ENCODE data around the gene PLAA. TPM values are rescaled to one million over a fixed set of nuclear protein-coding genes. Genes with fewer than 3 reads are reported as not detected.

Gene PLAA
- total RNA-seq (10 to 100 TPM; 19.2 to 36.9 TPM), polyA plus RNA-seq (ENCODE audit: insufficient read length in 2 of 2) (10 to 100 TPM; 34.5 to 37.0 TPM)
- long read RNA-seq, donor 1, full-length matches to known transcripts, result 9 of 9 reads
- long read RNA-seq, donor 1, partial matches to known transcripts, result 0 of 9 reads
- long read RNA-seq, donor 1, other reads (novel, unspliced or antisense), result 0 of 9 reads
- long read RNA-seq, donor 2, full-length matches to known transcripts, result 1 of 1 reads
- long read RNA-seq, donor 2, partial matches to known transcripts, result 0 of 1 reads
- long read RNA-seq, donor 2, other reads (novel, unspliced or antisense), result 0 of 1 reads
- long read RNA-seq, donor 3, full-length matches to known transcripts, result 6 of 6 reads
- long read RNA-seq, donor 3, partial matches to known transcripts, result 0 of 6 reads
- long read RNA-seq, donor 3, other reads (novel, unspliced or antisense), result 0 of 6 reads
- long read RNA-seq, donor 4, full-length matches to known transcripts, result 2 of 2 reads
- long read RNA-seq, donor 4, partial matches to known transcripts, result 0 of 2 reads
- long read RNA-seq, donor 4, other reads (novel, unspliced or antisense), result 0 of 2 reads

DNA sequence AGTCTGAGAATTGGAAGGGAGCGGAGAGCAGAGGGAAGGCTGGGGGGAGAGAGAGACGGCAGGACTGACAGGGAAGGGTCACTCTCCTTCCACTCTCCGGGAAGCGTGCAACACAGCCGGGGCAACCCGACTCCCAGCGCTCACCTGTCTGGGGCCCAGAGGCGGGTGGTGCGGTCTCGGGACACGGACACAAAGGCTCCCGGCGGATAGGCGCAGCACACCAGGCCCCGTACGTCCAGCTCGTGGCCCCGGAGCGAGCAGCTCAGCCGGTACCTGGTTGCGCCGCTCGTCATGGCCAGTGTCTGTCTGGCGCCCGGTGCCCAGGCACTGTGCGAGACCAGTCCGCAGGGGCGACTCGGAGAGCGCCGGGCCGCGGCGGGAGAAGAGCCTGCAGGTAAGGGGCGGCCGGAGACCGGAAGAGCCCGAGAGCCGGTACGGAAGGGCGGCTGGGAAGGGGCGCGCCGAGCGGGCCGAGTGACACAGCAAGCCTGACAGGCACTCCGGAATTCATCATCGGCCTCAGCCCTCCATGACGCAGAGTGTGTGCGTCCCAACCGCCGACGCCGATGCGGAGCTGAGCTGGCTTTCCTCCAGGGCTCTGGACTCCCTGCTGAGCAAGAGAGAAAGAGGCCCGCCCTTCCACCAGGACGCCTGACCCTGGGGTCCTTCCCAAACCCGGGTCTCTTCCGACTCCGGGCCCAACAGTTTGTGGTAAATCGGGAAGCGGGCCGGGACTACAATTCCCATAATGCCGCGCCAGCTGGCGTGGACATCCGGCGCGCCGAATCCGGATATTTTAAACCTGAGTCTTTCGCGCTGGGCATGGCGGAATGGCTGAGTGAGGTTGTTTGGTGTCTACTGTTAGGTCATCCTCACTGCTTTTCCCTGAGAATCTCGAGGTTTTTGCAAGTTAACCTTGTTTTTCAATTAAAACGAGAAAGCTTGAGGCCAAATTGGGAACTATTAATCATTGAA lies at the start of gene PLAA:
TSS of gene PLAA (minus strand) at position 490 of the 975 bp plus-strand sequence. CDS start at position 293, 197 bp downstream.
- Histone ChIP-seq H3K27me3 (ENCODE audit: control insufficient read depth, insufficient read depth, low read length) (no peaks in the 10 kb centered on the region), H3K27ac (ENCODE audit: low read depth, low read length) (peak within 1 kb of the TSS; percentile 99), H3K4me3 (ENCODE audit: low read depth, low read length) (peak within 1 kb of the TSS; percentile 98), H3K9me3 (ENCODE audit: control insufficient read depth, insufficient read depth, low read length) (no peaks in the 10 kb centered on the region), H3K36me3 (ENCODE audit: control insufficient read depth, insufficient read depth, low read length) (no peaks in the 10 kb centered on the region), H3K4me1 (ENCODE audit: control insufficient read depth, insufficient read depth, low read length) (peaks cover 8% of the 10 kb centered on the region)
- peak; percentile 79 to 97 (median 88) for DNase-seq (ENCODE audit: low read depth in 4 of 6, low spot score in 6 of 6)
- WGBS (ENCODE audit: insufficient coverage), result under 1% methylated on average over 70 of the region's 76 CpGs

DNA sequence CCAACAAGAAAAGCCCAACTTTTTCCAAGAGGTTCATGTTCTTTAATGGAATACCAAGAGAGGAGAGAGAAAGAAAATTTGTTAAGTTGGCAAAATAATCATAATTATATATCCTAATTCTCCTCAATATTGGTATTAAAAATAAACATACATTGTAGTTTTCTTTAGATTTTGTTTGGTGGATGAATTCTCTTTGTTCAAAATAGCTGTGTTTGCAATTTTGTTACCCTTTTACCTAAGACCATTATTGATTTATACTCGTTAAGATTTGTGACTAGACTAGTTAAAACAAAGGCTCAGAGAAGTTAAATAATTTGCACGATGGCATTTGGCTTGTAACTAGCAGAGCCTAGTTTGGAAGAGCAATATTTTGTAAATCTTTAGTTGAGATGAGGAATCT lies 48.8 kb upstream of the PLAA start:
- no peak overlapping the region for H3K27ac ChIP-seq (ENCODE audit: low read depth, low read length)
- peaks cover 6% of the 10 kb centered on the region for H3K36me3 ChIP-seq (ENCODE audit: control insufficient read depth, insufficient read depth, low read length)
- WGBS (ENCODE audit: insufficient coverage), result no CpG with 5 or more reads among the region's 2 CpGs
- H3K9me3 ChIP-seq (ENCODE audit: control insufficient read depth, insufficient read depth, low read length), result no peaks in the 10 kb centered on the region
- no peak overlapping the region for H3K4me3 ChIP-seq (ENCODE audit: low read depth, low read length)
- H3K4me1 ChIP-seq (ENCODE audit: control insufficient read depth, insufficient read depth, low read length), result no peaks in the 10 kb centered on the region
- no peak for DNase-seq (ENCODE audit: low read depth in 4 of 6, low spot score in 6 of 6)
- no peaks in the 10 kb centered on the region for H3K27me3 ChIP-seq (ENCODE audit: control insufficient read depth, insufficient read depth, low read length)

DNA sequence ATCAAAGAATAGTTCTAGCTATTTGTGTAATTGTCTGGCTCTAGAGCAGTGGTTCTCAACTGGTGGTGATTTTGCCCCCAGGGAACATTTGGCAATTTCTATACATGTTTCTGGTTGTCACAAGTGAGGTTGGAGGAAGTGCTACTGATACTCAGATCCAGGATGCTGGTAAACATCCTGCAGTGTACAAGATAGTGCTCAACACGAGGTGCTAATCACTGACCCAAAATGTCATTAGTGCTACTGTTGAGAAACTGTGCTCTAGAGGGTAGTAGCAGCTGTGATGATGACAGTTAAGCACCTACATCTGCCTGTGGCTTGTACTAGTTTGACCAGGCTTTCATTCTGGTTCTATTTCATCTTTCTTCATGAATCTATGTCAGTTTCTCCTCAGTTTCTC lies 36.3 kb upstream of the PLAA start:
- H3K9me3 ChIP-seq (ENCODE audit: control insufficient read depth, insufficient read depth, low read length), result no peaks in the 10 kb centered on the region
- WGBS (ENCODE audit: insufficient coverage), result 82% methylated on average over 1 of the region's 1 CpG
- no peaks in the 10 kb centered on the region for H3K27me3 ChIP-seq (ENCODE audit: control insufficient read depth, insufficient read depth, low read length)
- no peak overlapping the region for H3K27ac ChIP-seq (ENCODE audit: low read depth, low read length)
- peaks cover 18% of the 10 kb centered on the region for H3K36me3 ChIP-seq (ENCODE audit: control insufficient read depth, insufficient read depth, low read length)
- H3K4me3 ChIP-seq (ENCODE audit: low read depth, low read length), result no peak overlapping the region
- H3K4me1 ChIP-seq (ENCODE audit: control insufficient read depth, insufficient read depth, low read length), result no peaks in the 10 kb centered on the region
- no peak for DNase-seq (ENCODE audit: low read depth in 4 of 6, low spot score in 6 of 6)

DNA sequence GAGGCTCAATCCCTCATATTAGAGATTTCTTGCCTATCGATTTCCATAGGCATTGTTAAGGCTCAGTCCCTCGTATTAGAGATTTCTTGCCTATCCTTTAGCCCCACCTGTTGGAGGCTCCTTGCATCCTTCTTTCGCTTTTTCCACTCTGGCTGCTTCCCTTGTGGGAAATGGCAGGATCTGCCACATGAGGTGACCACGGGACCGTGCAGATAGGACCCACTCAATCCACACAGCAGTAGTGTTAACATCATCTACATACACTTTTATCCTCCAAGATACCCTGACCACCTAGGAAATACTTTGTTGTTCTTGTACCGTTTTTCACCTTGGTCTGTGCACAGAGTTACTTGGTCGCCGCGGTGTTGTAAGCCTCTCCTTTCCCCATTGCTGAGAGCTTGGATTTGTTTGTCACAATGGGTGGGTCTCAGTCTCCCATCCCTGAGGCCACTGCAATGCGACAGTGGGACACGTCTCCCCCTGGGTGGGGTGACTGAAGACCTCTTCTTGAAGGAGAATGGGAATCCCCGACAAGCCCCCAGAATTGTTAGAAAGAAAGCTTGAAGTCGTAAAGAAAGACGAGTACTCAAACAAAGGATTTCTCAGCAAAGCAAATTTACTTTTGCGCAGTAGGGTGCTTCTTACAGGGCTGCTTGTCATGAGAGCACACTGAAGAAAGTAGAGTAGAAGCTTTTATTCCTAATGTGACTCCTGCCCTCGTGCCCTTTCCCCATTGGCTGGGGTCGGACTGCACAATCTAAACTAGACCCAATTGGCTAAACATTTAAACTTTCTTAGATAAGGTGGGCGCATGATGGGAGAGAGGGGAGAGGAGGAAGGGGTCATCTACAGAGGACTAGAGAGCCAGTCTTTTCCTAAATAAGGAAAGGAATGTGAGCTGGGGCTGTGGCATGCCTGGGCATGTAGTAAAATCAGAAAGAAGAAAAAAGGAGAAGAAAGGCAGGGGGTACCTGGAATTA lies 29.0 kb upstream of the PLAA start:
- no peaks in the 10 kb centered on the region for H3K27me3 ChIP-seq (ENCODE audit: control insufficient read depth, insufficient read depth, low read length)
- DNase-seq (ENCODE audit: low read depth in 4 of 6, low spot score in 6 of 6), result peak in 2 of 6 donors; percentile 2 to 16
- H3K9me3 ChIP-seq (ENCODE audit: control insufficient read depth, insufficient read depth, low read length), result no peaks in the 10 kb centered on the region
- H3K27ac ChIP-seq (ENCODE audit: low read depth, low read length), result no peak overlapping the region
- WGBS (ENCODE audit: insufficient coverage), result 93% methylated on average over 13 of the region's 18 CpGs
- H3K4me3 ChIP-seq (ENCODE audit: low read depth, low read length), result no peak overlapping the region
- no peaks in the 10 kb centered on the region for H3K4me1 ChIP-seq (ENCODE audit: control insufficient read depth, insufficient read depth, low read length)
- no peaks in the 10 kb centered on the region for H3K36me3 ChIP-seq (ENCODE audit: control insufficient read depth, insufficient read depth, low read length)

DNA sequence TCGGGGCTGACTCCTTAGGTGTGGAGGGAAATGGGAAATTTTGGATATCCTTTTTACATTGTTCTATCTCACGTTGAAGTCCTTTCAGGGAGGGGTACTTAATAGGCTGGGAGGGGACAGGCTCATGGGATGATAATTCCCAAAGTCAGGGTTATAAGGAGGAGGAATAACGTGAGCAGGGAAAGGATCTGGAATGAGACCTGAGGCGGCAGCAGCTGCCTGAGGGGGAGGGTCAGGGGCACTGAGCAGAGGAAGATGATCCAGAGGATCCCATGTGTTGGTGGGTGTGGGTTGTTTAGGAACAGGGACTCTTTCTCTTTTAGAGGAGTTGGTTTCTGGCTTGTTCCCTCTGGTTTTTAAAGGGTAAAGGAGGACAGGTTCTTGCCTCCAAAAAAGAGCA lies 27.9 kb upstream of the PLAA start:
- WGBS (ENCODE audit: insufficient coverage), result 82% methylated on average over 3 of the region's 4 CpGs
- H3K9me3 ChIP-seq (ENCODE audit: control insufficient read depth, insufficient read depth, low read length), result no peaks in the 10 kb centered on the region
- no peaks in the 10 kb centered on the region for H3K4me1 ChIP-seq (ENCODE audit: control insufficient read depth, insufficient read depth, low read length)
- H3K27me3 ChIP-seq (ENCODE audit: control insufficient read depth, insufficient read depth, low read length), result no peaks in the 10 kb centered on the region
- H3K4me3 ChIP-seq (ENCODE audit: low read depth, low read length), result no peak overlapping the region
- DNase-seq (ENCODE audit: low read depth in 4 of 6, low spot score in 6 of 6), result no peak
- H3K36me3 ChIP-seq (ENCODE audit: control insufficient read depth, insufficient read depth, low read length), result no peaks in the 10 kb centered on the region
- H3K27ac ChIP-seq (ENCODE audit: low read depth, low read length), result no peak overlapping the region

DNA sequence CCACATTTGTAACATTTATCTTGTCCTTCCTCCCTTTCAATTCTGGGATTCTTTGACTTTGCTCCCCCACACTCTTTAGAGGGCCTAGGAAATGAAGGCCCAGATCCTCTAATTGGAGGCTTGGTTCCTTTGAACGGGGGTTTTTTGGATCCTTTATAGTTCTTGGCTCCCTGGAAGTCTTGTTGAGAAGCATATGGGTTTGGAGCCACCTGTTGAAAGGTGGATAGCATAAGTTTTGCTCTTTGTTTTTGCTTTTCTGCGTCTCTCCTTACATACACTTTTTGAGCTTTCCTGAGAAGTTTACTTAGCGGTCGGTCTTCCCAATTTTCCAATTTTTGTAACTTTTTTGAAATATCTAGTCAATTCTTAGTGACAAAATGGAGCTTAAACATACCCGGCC lies 26.9 kb upstream of the PLAA start:
- no peaks in the 10 kb centered on the region for H3K4me1 ChIP-seq (ENCODE audit: control insufficient read depth, insufficient read depth, low read length)
- DNase-seq (ENCODE audit: low read depth in 4 of 6, low spot score in 6 of 6), result no peak
- no peak overlapping the region for H3K27ac ChIP-seq (ENCODE audit: low read depth, low read length)
- no peak overlapping the region for H3K4me3 ChIP-seq (ENCODE audit: low read depth, low read length)
- no CpG with 5 or more reads among the region's 5 CpGs for WGBS (ENCODE audit: insufficient coverage)
- H3K27me3 ChIP-seq (ENCODE audit: control insufficient read depth, insufficient read depth, low read length), result no peaks in the 10 kb centered on the region
- H3K9me3 ChIP-seq (ENCODE audit: control insufficient read depth, insufficient read depth, low read length), result no peaks in the 10 kb centered on the region
- H3K36me3 ChIP-seq (ENCODE audit: control insufficient read depth, insufficient read depth, low read length), result no peaks in the 10 kb centered on the region

DNA sequence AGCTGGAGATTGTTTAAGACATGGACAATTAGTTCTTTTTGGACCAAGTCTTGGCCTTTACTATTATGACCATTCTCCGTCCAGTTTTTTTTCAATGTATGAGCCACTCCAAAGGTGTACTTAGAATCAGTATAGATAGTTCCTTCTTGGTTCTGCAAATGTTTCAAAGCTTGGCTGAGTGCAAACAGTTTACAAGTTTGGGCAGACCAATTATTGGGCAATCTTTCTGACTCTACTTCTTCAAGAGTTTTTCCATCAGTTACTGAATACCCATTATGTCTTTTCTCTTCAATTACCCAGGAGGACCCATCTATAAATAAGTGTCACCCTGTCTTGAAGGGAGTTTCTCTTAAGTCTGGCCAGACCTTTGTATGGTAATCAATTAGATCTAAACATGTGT lies 24.7 kb upstream of the PLAA start:
- Histone ChIP-seq H3K27me3 (ENCODE audit: control insufficient read depth, insufficient read depth, low read length) (no peaks in the 10 kb centered on the region), H3K27ac (ENCODE audit: low read depth, low read length) (no peak overlapping the region), H3K9me3 (ENCODE audit: control insufficient read depth, insufficient read depth, low read length) (no peaks in the 10 kb centered on the region), H3K4me1 (ENCODE audit: control insufficient read depth, insufficient read depth, low read length) (no peaks in the 10 kb centered on the region), H3K4me3 (ENCODE audit: low read depth, low read length) (no peak overlapping the region), H3K36me3 (ENCODE audit: control insufficient read depth, insufficient read depth, low read length) (no peaks in the 10 kb centered on the region)
- DNase-seq (ENCODE audit: low read depth in 4 of 6, low spot score in 6 of 6), result no peak
- WGBS (ENCODE audit: insufficient coverage), result no CpG with 5 or more reads among the region's 1 CpG

DNA sequence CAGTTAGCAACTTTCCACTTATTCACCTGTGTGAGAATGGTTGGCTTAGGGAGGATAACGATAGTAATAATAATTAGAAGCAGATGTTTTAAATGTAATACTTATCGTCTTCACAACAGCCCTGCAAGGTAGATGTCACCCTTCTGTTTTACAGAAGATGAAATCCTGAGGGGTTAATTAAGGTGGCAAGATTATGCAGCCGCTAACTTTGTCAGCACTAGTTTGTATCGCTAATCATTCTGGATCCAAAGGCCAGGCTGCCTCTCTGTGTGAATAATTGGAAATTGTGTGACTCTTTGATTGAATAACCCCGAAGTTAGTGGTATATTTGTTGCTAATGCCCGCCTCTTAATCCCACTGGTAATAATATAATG lies 9.8 kb upstream of the PLAA start:
- DNase-seq (ENCODE audit: low read depth in 4 of 6, low spot score in 6 of 6), result no peak
- H3K9me3 ChIP-seq (ENCODE audit: control insufficient read depth, insufficient read depth, low read length), result no peaks in the 10 kb centered on the region
- H3K4me3 ChIP-seq (ENCODE audit: low read depth, low read length), result peak overlapping the region; percentile 54
- peak overlapping the region; percentile 96 for H3K27ac ChIP-seq (ENCODE audit: low read depth, low read length)
- H3K4me1 ChIP-seq (ENCODE audit: control insufficient read depth, insufficient read depth, low read length), result peaks cover 3% of the 10 kb centered on the region
- H3K36me3 ChIP-seq (ENCODE audit: control insufficient read depth, insufficient read depth, low read length), result no peaks in the 10 kb centered on the region
- 0% methylated on average over 2 of the region's 6 CpGs for WGBS (ENCODE audit: insufficient coverage)
- no peaks in the 10 kb centered on the region for H3K27me3 ChIP-seq (ENCODE audit: control insufficient read depth, insufficient read depth, low read length)

All from spinal cord (tissue), 10 donors.